ENCODE results near the gene MTRF1L. TPM values are rescaled to one million over a fixed set of nuclear protein-coding genes. Genes with fewer than 3 reads are reported as not detected.

MTRF1L gene
- 29.0 and 32.5 TPM in 2 replicates for total RNA-seq (2014; rRNA removed; shearing (Covaris generic))
- 16.7 and 19.3 TPM in 2 replicates for polyA plus RNA-seq (2015; cell fraction: cytosol; rRNA removed)
- 21.0 and 21.7 TPM in 2 replicates for polyA plus RNA-seq (2015; cell fraction: nucleus; rRNA removed)

- in situ Hi-C loops (cut with HindIII; ENCODE audit: low pct_unique_long_range_greater_than_20kb, low sequenced_read_pairs) = no loop called here
- DNase-seq (ENCODE audit: low read depth, low spot score) = peak; percentile 98
Observed at GRCh38 chr6:153002613-153003365, at the start of gene MTRF1L. MTRF1L (minus strand) TSS chr6:153002709; CDS start chr6:153002685, 24 bp downstream.

- in situ Hi-C loops (cut with HindIII; ENCODE audit: low pct_unique_long_range_greater_than_20kb, low sequenced_read_pairs) = no loop called here
- DNase-seq (ENCODE audit: low read depth, low spot score) = no peak
Observed at GRCh38 chr6:153051801-153052200, 49.3 kb upstream of the MTRF1L start.

GRCh38 chr6:153048631-153049030 lies 46.1 kb upstream of the MTRF1L start:
- in situ Hi-C loops (cut with HindIII; ENCODE audit: low pct_unique_long_range_greater_than_20kb, low sequenced_read_pairs) = no loop called here
- DNase-seq (ENCODE audit: low read depth, low spot score) = no peak

- DNase-seq (ENCODE audit: low read depth, low spot score) = no peak
- in situ Hi-C loops (cut with HindIII; ENCODE audit: low pct_unique_long_range_greater_than_20kb, low sequenced_read_pairs) = no loop called here
Observed at GRCh38 chr6:153047386-153047785, 44.9 kb upstream of the MTRF1L start.

- in situ Hi-C loops (cut with HindIII; ENCODE audit: low pct_unique_long_range_greater_than_20kb, low sequenced_read_pairs) = no loop called here
Observed at GRCh38 chr6:153045271-153045670, 42.8 kb upstream of the MTRF1L start.

GRCh38 chr6:153044295-153044694 lies 41.8 kb upstream of the MTRF1L start:
- in situ Hi-C loops (cut with HindIII; ENCODE audit: low pct_unique_long_range_greater_than_20kb, low sequenced_read_pairs) = no loop called here
- DNase-seq (ENCODE audit: low read depth, low spot score) = no peak

More at GRCh38 chr6:153045271-153045670, 42.8 kb upstream of the MTRF1L start:
- no peak for DNase-seq (ENCODE audit: low read depth, low spot score)

- in situ Hi-C loops (cut with HindIII; ENCODE audit: low pct_unique_long_range_greater_than_20kb, low sequenced_read_pairs) = no loop called here
- DNase-seq (ENCODE audit: low read depth, low spot score) = no peak
Observed at GRCh38 chr6:153043719-153044118, 41.2 kb upstream of the MTRF1L start.

GRCh38 chr6:153038378-153039057 lies 36.0 kb upstream of the MTRF1L start:
- in situ Hi-C loops (cut with HindIII; ENCODE audit: low pct_unique_long_range_greater_than_20kb, low sequenced_read_pairs) = no loop called here
- no peak for DNase-seq (ENCODE audit: low read depth, low spot score)

GRCh38 chr6:153034139-153034538 lies 31.6 kb upstream of the MTRF1L start:
- no peak for DNase-seq (ENCODE audit: low read depth, low spot score)
- in situ Hi-C loops (cut with HindIII; ENCODE audit: low pct_unique_long_range_greater_than_20kb, low sequenced_read_pairs) = no loop called here

GRCh38 chr6:153032255-153032882 lies 29.9 kb upstream of the MTRF1L start:
- in situ Hi-C loops (cut with HindIII; ENCODE audit: low pct_unique_long_range_greater_than_20kb, low sequenced_read_pairs) = no loop called here
- peak; percentile 56 for DNase-seq (ENCODE audit: low read depth, low spot score)

GRCh38 chr6:153031335-153031955 lies 28.9 kb upstream of the MTRF1L start:
- no peak for DNase-seq (ENCODE audit: low read depth, low spot score)
- in situ Hi-C loops (cut with HindIII; ENCODE audit: low pct_unique_long_range_greater_than_20kb, low sequenced_read_pairs) = no loop called here

- no peak for DNase-seq (ENCODE audit: low read depth, low spot score)
- in situ Hi-C loops (cut with HindIII; ENCODE audit: low pct_unique_long_range_greater_than_20kb, low sequenced_read_pairs) = no loop called here
Observed at GRCh38 chr6:153028963-153029362, 26.5 kb upstream of the MTRF1L start.

GRCh38 chr6:153028286-153028685 lies 25.8 kb upstream of the MTRF1L start:
- in situ Hi-C loops (cut with HindIII; ENCODE audit: low pct_unique_long_range_greater_than_20kb, low sequenced_read_pairs) = no loop called here
- no peak for DNase-seq (ENCODE audit: low read depth, low spot score)

GRCh38 chr6:153027480-153027879 lies 25.0 kb upstream of the MTRF1L start:
- DNase-seq (ENCODE audit: low read depth, low spot score) = no peak
- in situ Hi-C loops (cut with HindIII; ENCODE audit: low pct_unique_long_range_greater_than_20kb, low sequenced_read_pairs) = no loop called here

GRCh38 chr6:153024709-153025017 lies 22.2 kb upstream of the MTRF1L start:
- DNase-seq (ENCODE audit: low read depth, low spot score) = no peak
- in situ Hi-C loops (cut with HindIII; ENCODE audit: low pct_unique_long_range_greater_than_20kb, low sequenced_read_pairs) = no loop called here

GRCh38 chr6:153023977-153024708 lies 21.6 kb upstream of the MTRF1L start:
- peak; percentile 81 for DNase-seq (ENCODE audit: low read depth, low spot score)
- in situ Hi-C loops (cut with HindIII; ENCODE audit: low pct_unique_long_range_greater_than_20kb, low sequenced_read_pairs) = no loop called here

GRCh38 chr6:153018355-153018754 lies 15.8 kb upstream of the MTRF1L start:
- in situ Hi-C loops (cut with HindIII; ENCODE audit: low pct_unique_long_range_greater_than_20kb, low sequenced_read_pairs) = no loop called here
- DNase-seq (ENCODE audit: low read depth, low spot score) = no peak

- in situ Hi-C loops (cut with HindIII; ENCODE audit: low pct_unique_long_range_greater_than_20kb, low sequenced_read_pairs) = no loop called here
- DNase-seq (ENCODE audit: low read depth, low spot score) = no peak
Observed at GRCh38 chr6:153016846-153017245, 14.3 kb upstream of the MTRF1L start.

Data from SK-MEL-5 (cell line).